Left hindlimb (tissue), 1 donor: ENCODE results near the gene ZNF813.

ENCODE experiments used
- DNase-seq: peaks from one replicate; pipeline ENCODE4 v3.0.0-alpha.2; 2018

ZNF813 gene

GRCh38 chr19:53521373-53522202 lies 54.1 kb downstream of the ZNF813 start:
- DNase-seq: no peak

- no peak for DNase-seq
Observed at GRCh38 chr19:53525922-53526321, 58.4 kb downstream of the ZNF813 start.

GRCh38 chr19:53530622-53531021 lies 63.1 kb downstream of the ZNF813 start:
- DNase-seq: no peak

GRCh38 chr19:53531457-53531856 lies 63.9 kb downstream of the ZNF813 start:
- no peak for DNase-seq

- DNase-seq: no peak
Observed at GRCh38 chr19:53532362-53532761, 64.8 kb downstream of the ZNF813 start.

- DNase-seq: no peak
Observed at GRCh38 chr19:53536225-53536548, 68.7 kb downstream of the ZNF813 start.

- no peak for DNase-seq
Observed at GRCh38 chr19:53537121-53537520, 69.6 kb downstream of the ZNF813 start.

GRCh38 chr19:53537521-53538377 lies 70.2 kb downstream of the ZNF813 start, which contains the start of gene ZNF331:
ZNF331 (plus strand) TSS chr19:53538145; CDS start chr19:53569377, 31,232 bp downstream.
- peak; percentile 87 for DNase-seq

GRCh38 chr19:53538378-53539109 lies 71.0 kb downstream of the ZNF813 start:
- DNase-seq: no peak

GRCh38 chr19:53540091-53540490 lies 72.6 kb downstream of the ZNF813 start:
- no peak for DNase-seq

- DNase-seq: no peak
Observed at GRCh38 chr19:53541971-53542370, 74.4 kb downstream of the ZNF813 start.

GRCh38 chr19:53545271-53546065 lies 77.9 kb downstream of the ZNF813 start:
- DNase-seq: no peak
